ENCODE measurements around the gene PES1.
A peak's percentile ranks its signal among the peaks of the same experiment; 100 is the strongest.
"Not testable (repeated sequence)": the region's sequence is repeated elsewhere in the genome, so short reads cannot be mapped to it uniquely, and the experiment has no call there.

The PES1 gene

GRCh38 chr22:30591588-30592359 is at the start of gene PES1:
PES1 (minus strand) TSS chr22:30591910; CDS start chr22:30591833, 77 bp downstream.
- peak; percentile 96 for DNase-seq

GRCh38 chr22:30640839-30641430 is 49.2 kb upstream of the PES1 start:
- DNase-seq: no peak

- no peak for DNase-seq
These were observed 48.7 kb upstream of the PES1 start for GRCh38 chr22:30640361-30640760.

- DNase-seq: no peak
These were observed 46.0 kb upstream of the PES1 start for GRCh38 chr22:30637701-30638114.

- DNase-seq: no peak
These were observed 44.7 kb upstream of the PES1 start for GRCh38 chr22:30636226-30637077.

- DNase-seq: peak; percentile 61
These were observed 43.8 kb upstream of the PES1 start, which contains the start of gene SLC35E4 for GRCh38 chr22:30635273-30636225. SLC35E4 (plus strand) TSS chr22:30635781; CDS start chr22:30636451, 670 bp downstream.

GRCh38 chr22:30634471-30635233 is 42.9 kb upstream of the PES1 start:
- peak; percentile 78 for DNase-seq

- not testable (repeated sequence) for DNase-seq
These were observed 39.8 kb upstream of the PES1 start for GRCh38 chr22:30631469-30631868.

- no peak for DNase-seq
These were observed 36.8 kb upstream of the PES1 start for GRCh38 chr22:30628491-30628890.

- no peak for DNase-seq
These were observed 35.8 kb upstream of the PES1 start for GRCh38 chr22:30627471-30627870.

GRCh38 chr22:30626413-30626812 is 34.7 kb upstream of the PES1 start:
- DNase-seq: no peak

GRCh38 chr22:30619909-30620308 is 28.2 kb upstream of the PES1 start:
- not testable (repeated sequence) for DNase-seq

- DNase-seq: no peak
These were observed 26.1 kb upstream of the PES1 start for GRCh38 chr22:30617819-30618218.

- no peak for DNase-seq
These were observed 23.8 kb upstream of the PES1 start for GRCh38 chr22:30615543-30615954.

GRCh38 chr22:30614879-30615278 is 23.2 kb upstream of the PES1 start:
- DNase-seq: no peak

- DNase-seq: no peak
These were observed 22.6 kb upstream of the PES1 start for GRCh38 chr22:30614268-30614667.

GRCh38 chr22:30612789-30613188 is 21.1 kb upstream of the PES1 start:
- DNase-seq: no peak

- DNase-seq: no peak
These were observed 19.5 kb upstream of the PES1 start for GRCh38 chr22:30611197-30611596.

GRCh38 chr22:30610299-30610698 is 18.6 kb upstream of the PES1 start:
- DNase-seq: no peak

GRCh38 chr22:30609260-30610185 is 17.8 kb upstream of the PES1 start:
- no peak for DNase-seq

All from NCI-H1694 (cell line).